H9 (cell line): ENCODE measurements around the gene DAPK2. TPM values are rescaled to one million over a fixed set of nuclear protein-coding genes. Genes with fewer than 3 reads are reported as not detected.

Source experiments
- DNase-seq: peaks from one replicate; pipeline ENCODE4 v3.0.0-alpha.2; 2017
- H2AFZ ChIP-seq: one replicate; pipeline ENCODE4 v1.6.1; 2013; ENCODE audit warnings: mild to moderate bottlenecking, low read length, control low read depth, moderate library complexity
- H2AK5ac ChIP-seq: 2 replicates; pipeline ENCODE4 v1.6.1; 2013; ENCODE audit warnings: low read length, control low read depth, mixed read lengths; ENCODE audit not compliant: insufficient read length
- H2BK120ac ChIP-seq: one replicate; pipeline ENCODE4 v1.6.1; 2013; ENCODE audit warnings: low read depth, mild to moderate bottlenecking, low read length, control low read depth, inconsistent platforms; ENCODE audit not compliant: poor library complexity, severe bottlenecking
- H2BK12ac ChIP-seq: 2 replicates; pipeline ENCODE4 v1.6.1; 2013; ENCODE audit warnings: low read length, control low read depth, mixed read lengths, low read depth; ENCODE audit not compliant: insufficient read length
- H2BK15ac ChIP-seq: 2 replicates; pipeline ENCODE4 v1.6.1; 2013; ENCODE audit warnings: low read depth, low read length, control low read depth
- H2BK20ac ChIP-seq: one replicate; pipeline ENCODE4 v1.6.1; 2013; ENCODE audit warnings: low read depth, mild to moderate bottlenecking, low read length, control low read depth, inconsistent platforms; ENCODE audit not compliant: poor library complexity, severe bottlenecking
- H2BK5ac ChIP-seq: 2 replicates; pipeline ENCODE4 v1.6.1; 2013; ENCODE audit warnings: low read length, control low read depth, mixed read lengths; ENCODE audit not compliant: insufficient read length
- H3K14ac ChIP-seq: 2 replicates; pipeline ENCODE4 v1.6.1; 2013; ENCODE audit warnings: low read length, control low read depth; ENCODE audit not compliant: insufficient read depth
- H3K18ac ChIP-seq: 2 replicates; pipeline ENCODE4 v1.6.1; 2013; ENCODE audit warnings: low read depth, mild to moderate bottlenecking, mixed read lengths, low read length, control low read depth; ENCODE audit not compliant: insufficient read length
- H3K23ac ChIP-seq: 2 replicates; pipeline ENCODE4 v1.6.1; 2013; ENCODE audit warnings: low read length, control low read depth, mixed read lengths, low read depth; ENCODE audit not compliant: insufficient read length
- H3K23me2 ChIP-seq: 2 replicates; pipeline ENCODE4 v1.6.1; 2013; ENCODE audit warnings: low read depth, mild to moderate bottlenecking, mixed read lengths, low read length, control low read depth; ENCODE audit not compliant: insufficient read length, poor library complexity, severe bottlenecking
- H3K27ac ChIP-seq: 2 replicates; pipeline ENCODE4 v1.5.1; 2013; ENCODE audit warnings: low read length, control low read depth, mixed read lengths, low read depth; ENCODE audit not compliant: insufficient read length
- H3K27me3 ChIP-seq: 2 replicates; pipeline ENCODE4 v1.6.1; 2013; ENCODE audit warnings: low read length, control low read depth, inconsistent platforms; ENCODE audit not compliant: insufficient read depth
- H3K4ac ChIP-seq: 2 replicates; pipeline ENCODE4 v1.6.1; 2013; ENCODE audit warnings: low read depth, mild to moderate bottlenecking, control low read depth, inconsistent platforms, low read length, moderate library complexity
- H3K4me1 ChIP-seq: 2 replicates; pipeline ENCODE4 v1.6.1; 2013; ENCODE audit warnings: low read length, control low read depth, inconsistent platforms; ENCODE audit not compliant: insufficient read depth
- H3K4me2 ChIP-seq: 2 replicates; pipeline ENCODE4 v1.6.1; 2013; ENCODE audit warnings: low read length, control low read depth, mixed read lengths; ENCODE audit not compliant: insufficient read length, insufficient read depth
- H3K56ac ChIP-seq: 2 replicates; pipeline ENCODE4 v1.6.1; 2013; ENCODE audit warnings: low read depth, mild to moderate bottlenecking, mixed read lengths, low read length, control low read depth; ENCODE audit not compliant: insufficient read length
- H3K79me1 ChIP-seq: 2 replicates; pipeline ENCODE4 v1.6.1; 2013; ENCODE audit warnings: low read depth, mild to moderate bottlenecking, moderate library complexity, low read length, control low read depth, inconsistent platforms; ENCODE audit not compliant: insufficient read depth, poor library complexity, severe bottlenecking
- H3K79me2 ChIP-seq: 2 replicates; pipeline ENCODE4 v1.6.1; 2013; ENCODE audit warnings: low read length, control low read depth, inconsistent platforms; ENCODE audit not compliant: insufficient read depth
- H3K9ac ChIP-seq: 2 replicates; pipeline ENCODE4 v1.6.1; 2013; ENCODE audit warnings: low read length, control low read depth, mixed read lengths; ENCODE audit not compliant: insufficient read length; ENCODE audit errors: extremely low read depth
- H3K9me3 ChIP-seq: one replicate; pipeline ENCODE4 v1.6.1; 2013; ENCODE audit warnings: low read depth, low read length, inconsistent platforms; ENCODE audit not compliant: control insufficient read depth
- H3T11ph ChIP-seq: one replicate; pipeline ENCODE4 v1.6.1; 2013; ENCODE audit warnings: mild to moderate bottlenecking, low read length, control low read depth, inconsistent platforms
- H4K20me1 ChIP-seq: one replicate; pipeline ENCODE4 v1.6.1; 2013; ENCODE audit not compliant: control insufficient read depth, insufficient read length, insufficient read depth
- H4K5ac ChIP-seq: 2 replicates; pipeline ENCODE4 v1.6.1; 2013; ENCODE audit warnings: low read depth, mild to moderate bottlenecking, mixed read lengths, low read length, control low read depth; ENCODE audit not compliant: insufficient read length
- H4K8ac ChIP-seq: replicated peaks from 2 replicates; pipeline ENCODE4 v1.6.1; 2013; ENCODE audit warnings: low read length, control low read depth, mixed read lengths, low read depth; ENCODE audit not compliant: insufficient read length
- H4K91ac ChIP-seq: 2 replicates; pipeline ENCODE4 v1.6.1; 2013; ENCODE audit warnings: low read depth, mild to moderate bottlenecking, moderate library complexity, mixed read lengths, low read length, control low read depth; ENCODE audit not compliant: insufficient read length
- H3K27ac Mint-ChIP-seq, 3 experiments: 2 replicates in 2 of 3; 3 replicates in 1 of 3; pipeline ENCODE4 v1.8.0; 2020 to 2021; ENCODE audit warnings: mixed read lengths in 3 of 3, mild to moderate bottlenecking in 1 of 3, moderate library complexity in 1 of 3
- H3K27me3 Mint-ChIP-seq: 2 replicates; pipeline ENCODE4 v1.8.0; 2021; ENCODE audit warnings: low read depth, mild to moderate bottlenecking, moderate library complexity, mixed read lengths
- H3K36me3 Mint-ChIP-seq, 3 experiments: 2 replicates in 2 of 3; 3 replicates in 1 of 3; pipeline ENCODE4 v1.8.0; 2020 to 2021; ENCODE audit warnings: low read depth in 3 of 3, mixed read lengths in 3 of 3; ENCODE audit not compliant: insufficient read depth in 1 of 3
- H3K4me1 Mint-ChIP-seq, 2 experiments: 2 replicates each; pipeline ENCODE4 v1.8.0; 2020; ENCODE audit warnings: mixed read lengths in 2 of 2
- H3K4me3 Mint-ChIP-seq, 2 experiments: 2 replicates in 1 of 2; 3 replicates in 1 of 2; pipeline ENCODE4 v1.8.0; 2020 to 2021; ENCODE audit warnings: mild to moderate bottlenecking in 2 of 2, mixed read lengths in 2 of 2, moderate library complexity in 1 of 2
- H3K9me3 Mint-ChIP-seq, 2 experiments: 2 replicates in 1 of 2; 3 replicates in 1 of 2; pipeline ENCODE4 v1.8.0; 2020; ENCODE audit warnings: mild to moderate bottlenecking in 2 of 2, mixed read lengths in 2 of 2, moderate library complexity in 1 of 2
- CTCF ChIP-seq: fragments of 200-600 bp; sonication (generic); conservative IDR thresholded peaks from 3 replicates; pipeline ENCODE4 v1.8.0; 2021; ENCODE audit warnings: antibody characterized with exemption, mild to moderate bottlenecking
- WGBS: extraction: QIAGEN DNeasy Blood & Tissue Kit; methylation state at CpG from one replicate; pipeline ENCODE4 v1.1.7; 2013; ENCODE audit warnings: missing lambda C conversion rate, low lambda C conversion rate, mixed read lengths; ENCODE audit not compliant: insufficient read length; ENCODE audit errors: extremely low coverage; 5-methylcytosine and 5-hydroxymethylcytosine counted together
- total RNA-seq: library from RNA; stranded (reverse); gene quantifications from 2 replicates; pipeline ENCODE4 v1.2.1, GENCODE V29; 2021

Gene DAPK2
- total RNA-seq, 1 experiment from 2014 or later: 3.5 TPM

GRCh38 chr15:63968122-63968524 lies 78.2 kb downstream of the DAPK2 start:
- H2BK15ac ChIP-seq: no peak overlapping the region
- peaks cover 9% of the 10 kb centered on the region for H3K4me1 ChIP-seq
- no peak overlapping the region; the same call in 1 of the 2 replicates for H3K14ac ChIP-seq
- no peak overlapping the region for H3K9ac ChIP-seq
- no peaks in the 10 kb centered on the region for H3K79me2 ChIP-seq
- no peaks in the 10 kb centered on the region for H3K23me2 ChIP-seq
- H4K91ac ChIP-seq: no peak overlapping the region
- Mint-ChIP-seq H3K9me3 (peaks cover 14 to 21% of the 10 kb centered on the region in 2 experiments), H3K4me1 (peaks cover 41 to 48% of the 10 kb centered on the region in 2 experiments), H3K36me3 (peaks cover 10 to 29% (median 17%) of the 10 kb centered on the region in 3 experiments), H3K4me3 (no peak overlapping the region), H3K27me3 (peaks cover 9% of the 10 kb centered on the region), H3K27ac (no peak overlapping the region)
- H2BK12ac ChIP-seq: no peak overlapping the region
- H2BK5ac ChIP-seq: no peak overlapping the region
- H4K5ac ChIP-seq: no peak overlapping the region
- no CpG with 5 or more reads among the region's 4 CpGs for WGBS
- no peaks in the 10 kb centered on the region for H3K79me1 ChIP-seq
- H3K18ac ChIP-seq: no peak overlapping the region
- no peaks in the 10 kb centered on the region for H3K27me3 ChIP-seq
- no peak overlapping the region for H3T11ph ChIP-seq
- H4K20me1 ChIP-seq: no peaks in the 10 kb centered on the region
- no peak overlapping the region for H4K8ac ChIP-seq
- no peak overlapping the region for H2BK20ac ChIP-seq
- H3K4ac ChIP-seq: no peak overlapping the region
- no peak overlapping the region for H3K56ac ChIP-seq
- H3K23ac ChIP-seq: no peak overlapping the region
- H2AFZ ChIP-seq: no peak overlapping the region
- no peak overlapping the region for H3K4me2 ChIP-seq
- H3K9me3 ChIP-seq: no peaks in the 10 kb centered on the region
- no peak overlapping the region for H3K27ac ChIP-seq
- TF ChIP-seq CTCF: no peak
- no peak overlapping the region for H2BK120ac ChIP-seq
- no peak overlapping the region for H2AK5ac ChIP-seq
- DNase-seq: peak; percentile 4
